ENCODE measurements around the gene EEF2K.

Gene EEF2K

DNA sequence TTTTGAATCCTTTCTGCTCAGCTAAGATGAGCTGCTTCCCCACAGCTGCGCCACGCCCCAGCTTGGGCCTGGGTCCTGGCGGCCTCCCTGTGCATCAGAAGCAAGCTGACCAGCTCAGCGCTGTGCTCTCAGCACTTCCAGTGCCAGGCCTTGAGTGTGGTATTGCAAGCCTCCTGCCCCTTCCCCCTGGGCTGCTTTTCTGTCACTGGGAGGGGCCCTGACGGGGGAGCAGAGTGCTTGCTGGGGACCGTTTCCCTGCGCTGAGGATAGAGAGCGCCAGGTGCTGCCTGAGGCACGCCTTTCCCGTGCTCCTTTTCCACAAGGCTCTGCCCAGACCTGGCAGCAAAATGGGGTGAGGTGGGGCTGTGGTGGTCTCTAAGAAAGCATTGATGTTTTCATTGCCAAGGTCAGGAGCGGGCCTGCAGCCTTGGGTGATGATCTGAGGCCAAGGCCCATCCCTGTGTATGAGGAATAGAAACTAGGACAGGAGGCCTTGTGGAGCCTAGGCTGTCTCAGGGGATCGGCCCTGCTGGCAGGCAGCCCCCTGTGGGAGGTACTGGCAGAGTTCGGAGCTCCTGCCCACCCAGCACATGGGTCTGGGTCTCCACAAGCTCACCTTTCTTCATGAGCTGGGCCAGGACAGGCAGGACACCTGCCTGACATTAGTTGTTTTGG, 120.8 kb downstream of the EEF2K start:
- no peak overlapping the region for H3K4me3 ChIP-seq (ENCODE audit: low read depth, low read length)
- DNase-seq (ENCODE audit: low read depth, low spot score): no peak
- in situ Hi-C loops (cut with HindIII; ENCODE audit: low sequenced_read_pairs): no loop called here
- TF ChIP-seq, protein P1, sequence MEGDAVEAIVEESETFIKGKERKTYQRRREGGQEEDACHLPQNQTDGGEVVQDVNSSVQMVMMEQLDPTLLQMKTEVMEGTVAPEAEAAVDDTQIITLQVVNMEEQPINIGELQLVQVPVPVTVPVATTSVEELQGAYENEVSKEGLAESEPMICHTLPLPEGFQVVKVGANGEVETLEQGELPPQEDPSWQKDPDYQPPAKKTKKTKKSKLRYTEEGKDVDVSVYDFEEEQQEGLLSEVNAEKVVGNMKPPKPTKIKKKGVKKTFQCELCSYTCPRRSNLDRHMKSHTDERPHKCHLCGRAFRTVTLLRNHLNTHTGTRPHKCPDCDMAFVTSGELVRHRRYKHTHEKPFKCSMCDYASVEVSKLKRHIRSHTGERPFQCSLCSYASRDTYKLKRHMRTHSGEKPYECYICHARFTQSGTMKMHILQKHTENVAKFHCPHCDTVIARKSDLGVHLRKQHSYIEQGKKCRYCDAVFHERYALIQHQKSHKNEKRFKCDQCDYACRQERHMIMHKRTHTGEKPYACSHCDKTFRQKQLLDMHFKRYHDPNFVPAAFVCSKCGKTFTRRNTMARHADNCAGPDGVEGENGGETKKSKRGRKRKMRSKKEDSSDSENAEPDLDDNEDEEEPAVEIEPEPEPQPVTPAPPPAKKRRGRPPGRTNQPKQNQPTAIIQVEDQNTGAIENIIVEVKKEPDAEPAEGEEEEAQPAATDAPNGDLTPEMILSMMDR (IDR thresholded peaks at IDR 0.05; ENCODE audit: low read depth, low read length): no peak

DNA sequence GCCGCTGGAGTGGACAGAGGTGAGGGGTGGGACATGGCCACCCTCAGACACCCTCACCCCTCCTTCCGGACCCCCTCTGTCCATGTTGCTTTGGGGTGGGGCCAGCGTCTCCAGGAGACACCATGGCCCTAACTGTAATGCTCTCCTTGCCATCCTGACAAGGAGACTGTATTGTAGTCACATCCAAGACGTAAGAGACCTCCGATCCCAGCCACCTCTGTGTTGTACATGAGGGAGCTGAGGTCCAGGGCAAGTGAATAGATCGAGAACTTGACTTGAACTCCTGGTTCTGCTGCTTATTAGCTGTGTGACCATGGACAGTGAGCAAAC, 121.3 kb downstream of the EEF2K start:
- H3K4me3 ChIP-seq (ENCODE audit: low read depth, low read length): no peak overlapping the region
- TF ChIP-seq, protein P1 (IDR thresholded peaks at IDR 0.05; ENCODE audit: low read depth, low read length): no peak
- in situ Hi-C loops (cut with HindIII; ENCODE audit: low sequenced_read_pairs): no loop called here
- DNase-seq (ENCODE audit: low read depth, low spot score): no peak

DNA sequence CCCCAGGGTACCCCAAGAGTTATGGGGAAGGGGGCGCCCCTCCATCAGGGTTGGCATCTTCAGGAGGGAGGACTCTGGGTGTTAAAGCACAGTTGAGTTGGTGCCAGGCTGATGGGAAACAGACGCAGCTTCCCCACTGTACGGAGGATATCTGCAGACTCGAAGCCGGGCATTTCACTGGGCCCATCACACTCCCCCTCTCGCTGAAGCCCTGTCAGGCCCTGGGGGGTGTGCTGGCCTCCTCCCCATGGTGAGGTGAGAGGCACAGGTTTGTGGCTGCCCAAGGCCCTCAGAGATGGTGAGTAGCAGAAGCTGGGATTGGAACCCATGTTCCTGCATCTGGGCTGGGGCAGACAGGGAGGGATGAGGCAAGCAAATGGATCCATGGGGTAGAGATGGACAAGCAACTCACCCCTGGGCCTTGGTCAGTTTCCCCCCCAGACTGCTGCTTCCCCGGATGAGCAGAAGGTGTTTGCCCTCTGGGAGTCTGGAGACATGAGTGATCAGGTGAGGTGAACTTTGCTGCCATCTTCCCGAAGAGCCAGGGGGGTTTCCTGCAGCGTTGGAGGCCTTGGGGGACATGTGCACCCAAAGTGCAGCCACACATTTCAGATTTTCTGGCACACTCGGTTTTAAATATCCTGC, 122.1 kb downstream of the EEF2K start:
- H3K4me3 ChIP-seq (ENCODE audit: low read depth, low read length): no peak overlapping the region

DNA sequence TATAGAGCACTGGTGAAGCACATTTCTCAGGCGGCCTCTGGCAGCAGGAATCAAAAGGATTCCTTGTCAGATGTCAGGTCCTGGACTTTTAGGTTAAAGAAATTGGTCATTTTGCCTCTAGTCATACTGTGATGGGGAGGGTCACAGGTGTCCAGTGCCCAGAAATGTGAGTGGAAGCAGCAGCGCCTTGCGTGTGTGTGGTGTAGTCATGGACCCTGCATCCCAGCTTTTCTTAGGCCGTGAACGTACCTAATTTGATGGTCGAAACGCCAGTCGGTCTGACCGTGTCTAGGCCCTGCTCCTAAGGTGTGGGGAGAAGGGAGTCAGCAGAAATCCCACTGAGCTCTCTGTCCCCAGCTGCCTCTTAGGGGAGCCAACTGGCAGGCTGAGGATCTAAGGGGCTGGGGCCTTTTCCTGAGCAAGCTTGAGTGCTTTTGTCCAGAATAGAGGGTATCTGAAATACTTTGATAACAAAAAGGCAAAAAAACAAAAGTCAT, 123.2 kb downstream of the EEF2K start:
- TF ChIP-seq, protein P1 (IDR thresholded peaks at IDR 0.05; ENCODE audit: low read depth, low read length): no peak
- H3K4me3 ChIP-seq (ENCODE audit: low read depth, low read length): no peak overlapping the region
- in situ Hi-C loops (cut with HindIII; ENCODE audit: low sequenced_read_pairs): no loop called here
- DNase-seq (ENCODE audit: low read depth, low spot score): no peak

More for the DNA sequence above, 122.1 kb downstream of the EEF2K start:
- no peak for DNase-seq (ENCODE audit: low read depth, low spot score)
- in situ Hi-C loops (cut with HindIII; ENCODE audit: low sequenced_read_pairs): no loop called here
- TF ChIP-seq, protein P1 (IDR thresholded peaks at IDR 0.05; ENCODE audit: low read depth, low read length): no peak

DNA sequence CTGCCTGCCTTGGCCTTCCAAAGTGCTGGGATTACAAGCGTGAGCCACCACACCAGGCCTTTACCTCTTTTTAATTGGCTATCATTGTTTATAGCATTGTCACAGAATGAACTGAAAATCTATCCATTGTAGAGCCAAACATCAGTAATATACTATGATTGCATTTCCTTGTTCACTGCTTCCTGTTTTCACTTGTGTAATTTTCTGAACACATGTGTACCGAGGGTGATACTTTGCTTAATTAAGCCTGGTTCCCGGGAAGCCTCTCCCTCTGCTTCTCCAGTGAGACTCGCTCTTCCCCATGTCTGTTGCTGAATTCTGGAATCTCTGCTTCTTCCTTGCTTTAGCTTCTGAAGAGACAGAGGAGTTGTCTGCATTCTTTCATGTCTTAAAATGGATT, 124.2 kb downstream of the EEF2K start:
- TF ChIP-seq, protein P1 (IDR thresholded peaks at IDR 0.05; ENCODE audit: low read depth, low read length): no peak
- in situ Hi-C loops (cut with HindIII; ENCODE audit: low sequenced_read_pairs): no loop called here
- DNase-seq (ENCODE audit: low read depth, low spot score): no peak
- no peak overlapping the region for H3K4me3 ChIP-seq (ENCODE audit: low read depth, low read length)

DNA sequence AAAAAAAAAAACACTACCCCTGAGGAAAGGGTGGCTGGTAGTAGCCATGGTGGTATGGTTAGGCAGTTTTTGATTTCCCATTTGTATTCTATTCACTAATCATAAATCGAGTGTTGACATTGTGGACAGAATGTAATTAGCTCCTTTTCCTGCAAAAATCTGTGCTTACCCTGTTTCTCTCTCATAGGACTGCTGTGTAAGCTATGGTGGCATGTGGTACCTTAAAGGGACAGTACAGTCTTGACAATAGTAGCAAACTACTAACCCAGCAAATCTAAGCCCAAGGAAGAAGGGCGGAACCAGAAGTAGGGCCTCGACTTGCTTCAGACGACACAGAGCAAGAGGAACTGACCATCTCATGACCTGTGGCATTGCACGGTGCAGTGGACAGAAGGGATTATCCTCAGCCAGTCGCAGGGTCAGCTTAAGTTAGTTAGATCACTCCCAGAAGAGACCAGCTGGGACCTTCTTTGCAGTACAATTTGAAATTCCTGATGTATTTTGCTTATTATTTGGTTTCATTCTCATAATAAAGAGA, 127.4 kb downstream of the EEF2K start:
- H3K4me3 ChIP-seq (ENCODE audit: low read depth, low read length): no peak overlapping the region
- in situ Hi-C loops (cut with HindIII; ENCODE audit: low sequenced_read_pairs): no loop called here
- no peak for DNase-seq (ENCODE audit: low read depth, low spot score)
- TF ChIP-seq, protein P1 (IDR thresholded peaks at IDR 0.05; ENCODE audit: low read depth, low read length): no peak
